H1 (cell line): ENCODE measurements around the gene RAB8B. TPM values are rescaled to one million over a fixed set of nuclear protein-coding genes. Genes with fewer than 3 reads are reported as not detected.

Source experiments
- CBX5 ChIP-seq: fragments of 300-800, 300-1000 bp; sonication (generic); IDR thresholded peaks from 2 replicates; pipeline ENCODE4 v1.7.1; 2016; ENCODE audit warnings: antibody characterized with exemption, low read length, low read depth
- NRF1 ChIP-seq: IDR thresholded peaks from 2 replicates; pipeline ENCODE4 v1.6.1; 2011; ENCODE audit warnings: mild to moderate bottlenecking, low read depth, low read length, improper control_type of control experiment
- polyA plus RNA-seq, 7 experiments: library from polyadenylated mRNA; depleted of rRNA in 3 of 7; stranded (reverse) in 5 of 7; unstranded in 2 of 7; fragments of >200 nt in 5 of 7; fragments of 200-250 nt in 2 of 7; gene quantifications; 1 replicate in 5 of 7; 2 replicates in 1 of 7; 4 replicates in 1 of 7; pipeline versions ENCODE4 v1.2.1 to v1.2.3, GENCODE V29; 2011 to 2013; ENCODE audit warnings: missing spikeins in 2 of 7, mixed read lengths in 2 of 7
- total RNA-seq: library from RNA; stranded (reverse); fragmentation: NEBNext Ultra II Directional; extraction: Animal tissue kit (Norgen Biotek cat#: 25700); gene quantifications from 2 replicates; pipeline ENCODE4 v1.2.1, GENCODE V29; 2021
- TF ChIP-seq, protein P1 (sequence below): IDR thresholded peaks from 2 replicates; pipeline ENCODE4 v1.6.1; 2012; ENCODE audit warnings: low read length, inconsistent platforms

The RAB8B gene
- total and polyA plus RNA-seq, 2 of the 8 experiments (the other 6 are each of a cell fraction or from before 2014, with no cell fraction given), result 9.5 to 47.8 TPM

- TF ChIP-seq, protein P1, sequence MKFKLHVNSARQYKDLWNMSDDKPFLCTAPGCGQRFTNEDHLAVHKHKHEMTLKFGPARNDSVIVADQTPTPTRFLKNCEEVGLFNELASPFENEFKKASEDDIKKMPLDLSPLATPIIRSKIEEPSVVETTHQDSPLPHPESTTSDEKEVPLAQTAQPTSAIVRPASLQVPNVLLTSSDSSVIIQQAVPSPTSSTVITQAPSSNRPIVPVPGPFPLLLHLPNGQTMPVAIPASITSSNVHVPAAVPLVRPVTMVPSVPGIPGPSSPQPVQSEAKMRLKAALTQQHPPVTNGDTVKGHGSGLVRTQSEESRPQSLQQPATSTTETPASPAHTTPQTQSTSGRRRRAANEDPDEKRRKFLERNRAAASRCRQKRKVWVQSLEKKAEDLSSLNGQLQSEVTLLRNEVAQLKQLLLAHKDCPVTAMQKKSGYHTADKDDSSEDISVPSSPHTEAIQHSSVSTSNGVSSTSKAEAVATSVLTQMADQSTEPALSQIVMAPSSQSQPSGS, result no peak
- TF ChIP-seq NRF1, result no peak
- TF ChIP-seq CBX5, result no peak
These were observed 55.0 kb downstream of the RAB8B start (continued) for GRCh38 chr15:63244399-63244798.
